HG03469 (cell line): ENCODE results near the gene KCNC2.

Experiments
- ATAC-seq: cut with Tn5 transposase; IDR thresholded peaks from one replicate; pipeline ENCODE4 v1.9.1; 2021; ENCODE audit warnings: mild to moderate bottlenecking, moderate library complexity, moderate number of reproducible peaks; ENCODE audit not compliant: unreplicated experiment

Gene KCNC2

DNA sequence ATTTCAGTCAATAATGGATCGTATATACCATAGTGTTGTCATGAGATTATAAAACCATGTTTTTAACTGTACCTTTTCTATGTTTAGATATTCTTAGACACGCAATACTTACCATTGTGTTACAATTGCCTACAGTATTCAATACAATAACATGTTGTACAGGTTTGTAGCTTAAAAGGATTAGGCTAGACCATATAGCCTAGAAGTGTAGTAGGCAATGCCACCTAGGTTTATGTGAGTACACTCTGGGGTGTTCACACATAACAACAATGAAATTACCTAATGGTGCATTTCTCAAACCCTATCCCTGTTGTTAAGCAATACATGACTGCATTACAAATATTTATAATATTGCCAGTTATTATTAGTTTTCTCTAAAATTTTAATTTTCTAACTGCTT lies 144.2 kb downstream of the KCNC2 start:
- ATAC-seq = no peak

DNA sequence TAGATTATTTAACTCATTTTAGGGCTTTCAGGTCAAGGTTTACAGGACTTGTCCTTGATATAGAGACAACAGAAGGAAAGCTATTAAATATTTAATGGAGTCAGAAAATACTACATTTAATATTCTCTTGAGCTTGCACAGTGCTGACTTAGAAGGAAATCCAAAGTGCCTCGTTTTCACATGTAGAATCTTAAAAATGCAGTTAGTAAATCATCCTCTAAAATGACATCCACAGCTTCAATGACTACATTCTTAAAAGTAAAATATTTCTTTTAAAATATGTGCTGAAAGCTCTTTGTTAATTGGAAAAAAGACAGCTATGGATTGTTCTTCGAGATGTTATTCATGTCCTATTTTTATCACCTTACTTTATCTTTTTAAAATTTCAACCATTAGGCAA lies 146.9 kb downstream of the KCNC2 start:
- ATAC-seq = no peak

DNA sequence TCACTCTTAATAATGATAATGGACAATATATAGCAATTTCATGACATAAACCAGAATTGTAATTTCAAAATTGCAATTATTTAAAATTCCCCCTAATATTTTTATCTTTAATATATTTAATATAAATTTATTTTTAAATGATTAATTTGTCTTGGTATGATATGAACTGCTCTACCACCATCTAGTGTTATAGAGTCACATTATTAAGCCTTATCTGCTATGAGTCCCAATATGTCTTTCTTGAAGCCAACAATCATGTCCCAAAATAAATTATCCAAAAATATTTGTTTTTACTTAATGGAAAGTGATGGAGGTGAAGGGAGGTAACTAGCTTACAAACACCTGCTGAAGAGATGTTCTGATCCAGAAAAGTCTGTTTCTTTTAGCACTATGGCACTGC lies 151.4 kb downstream of the KCNC2 start:
- ATAC-seq = no peak

DNA sequence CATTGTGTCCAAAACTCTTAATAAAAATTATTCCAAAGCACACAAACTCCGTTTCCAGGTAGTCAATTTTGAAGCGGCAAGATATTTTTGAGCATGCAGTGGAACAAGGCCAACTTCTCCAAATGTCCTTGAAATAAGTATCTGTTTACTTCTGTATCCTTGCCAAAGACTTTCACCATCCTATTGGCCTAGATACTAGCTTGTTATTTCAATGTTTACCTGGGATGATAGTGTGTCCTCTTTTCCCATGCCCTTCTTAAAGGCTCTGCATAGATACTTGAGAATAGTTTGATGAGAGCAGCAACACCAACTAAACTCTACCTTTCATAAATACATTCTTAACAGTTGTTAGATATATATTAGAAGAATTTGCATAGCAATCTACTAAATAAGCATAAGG lies 160.9 kb downstream of the KCNC2 start:
- no peak for ATAC-seq

GRCh38 chr12:75047885-75048525 lies 161.6 kb downstream of the KCNC2 start:
- no peak for ATAC-seq

DNA sequence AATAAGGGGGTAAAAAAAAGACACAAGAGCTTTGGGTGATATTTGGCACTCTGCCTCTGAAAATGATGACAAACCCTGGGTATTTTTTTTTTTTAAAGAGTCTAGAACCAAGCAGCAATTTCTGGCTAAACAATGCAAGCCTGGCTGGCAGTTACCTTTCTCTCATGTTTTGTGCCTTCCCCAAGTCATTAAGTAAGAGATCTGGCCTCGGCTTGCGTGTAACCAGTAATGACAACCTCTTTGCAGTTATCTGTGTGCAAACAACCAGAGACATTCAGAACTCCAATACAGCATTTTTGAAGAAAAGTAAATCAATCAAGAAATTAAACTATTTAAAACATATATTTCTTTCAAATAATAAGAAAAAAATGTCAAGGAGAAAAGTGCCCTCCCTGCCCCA lies 167.5 kb downstream of the KCNC2 start:
- no peak for ATAC-seq

DNA sequence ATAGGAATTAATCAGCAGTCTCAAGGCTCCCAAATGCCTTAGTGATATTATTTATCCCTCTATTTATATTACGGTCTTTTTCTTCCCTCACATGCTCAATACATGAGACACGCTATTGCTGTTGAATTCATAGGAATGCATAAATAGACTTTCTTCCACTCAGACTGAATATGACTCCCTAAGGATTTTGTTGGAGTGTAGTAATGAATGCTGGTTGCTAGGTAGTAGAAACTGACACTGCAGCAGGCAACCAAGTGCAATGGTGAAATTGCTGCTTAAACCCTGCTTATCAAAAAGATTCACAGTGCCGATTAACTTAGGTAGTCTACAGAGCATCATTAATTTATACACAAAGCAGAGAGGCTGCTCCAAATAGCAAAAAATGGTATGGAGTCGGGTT lies 168.2 kb downstream of the KCNC2 start:
- no peak for ATAC-seq

DNA sequence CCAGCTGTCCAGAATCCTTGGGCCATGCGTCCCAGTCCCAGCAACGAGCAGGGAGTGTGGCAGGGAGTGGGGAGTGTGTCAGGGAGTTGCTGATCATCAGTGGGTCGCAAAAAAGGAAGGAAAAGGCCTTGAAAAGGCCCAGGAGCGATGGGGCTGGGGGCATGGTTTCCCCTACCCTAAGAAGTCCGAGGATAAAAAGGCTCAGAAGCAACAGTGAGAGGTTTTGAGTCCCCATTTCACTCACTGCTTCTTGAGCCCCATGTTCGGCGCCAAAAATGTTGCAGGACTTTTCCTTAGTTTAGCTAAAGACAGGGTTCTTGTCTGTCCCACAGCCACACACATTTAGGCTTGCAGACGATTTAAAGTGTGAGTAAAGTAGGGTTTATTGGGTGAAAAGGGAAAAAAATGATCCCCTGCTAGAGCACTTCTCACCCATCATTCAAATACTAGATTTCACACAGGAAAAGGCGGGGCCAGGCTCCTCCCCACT lies 189.5 kb downstream of the KCNC2 start:
- ATAC-seq = no peak

GRCh38 chr12:75011120-75011519 lies 198.5 kb downstream of the KCNC2 start:
- ATAC-seq = no peak

DNA sequence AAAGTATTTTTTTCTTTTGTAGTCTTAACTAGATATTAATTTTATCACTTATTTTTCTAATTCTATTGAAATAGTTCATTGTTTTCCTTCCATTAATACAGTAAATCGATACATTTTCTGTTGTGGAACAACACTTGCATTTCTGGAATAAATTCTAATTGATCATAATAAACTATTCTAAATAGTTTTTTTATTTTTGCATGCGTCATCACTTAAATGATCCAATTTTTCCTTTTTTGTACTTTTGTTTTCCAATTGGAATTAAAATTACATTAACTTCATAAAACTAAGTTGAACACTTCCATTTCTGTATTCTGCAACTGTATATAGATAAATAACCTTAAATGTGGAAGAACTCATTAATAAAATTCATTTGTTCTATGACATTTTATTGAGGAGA lies 202.5 kb downstream of the KCNC2 start:
- ATAC-seq = no peak

DNA sequence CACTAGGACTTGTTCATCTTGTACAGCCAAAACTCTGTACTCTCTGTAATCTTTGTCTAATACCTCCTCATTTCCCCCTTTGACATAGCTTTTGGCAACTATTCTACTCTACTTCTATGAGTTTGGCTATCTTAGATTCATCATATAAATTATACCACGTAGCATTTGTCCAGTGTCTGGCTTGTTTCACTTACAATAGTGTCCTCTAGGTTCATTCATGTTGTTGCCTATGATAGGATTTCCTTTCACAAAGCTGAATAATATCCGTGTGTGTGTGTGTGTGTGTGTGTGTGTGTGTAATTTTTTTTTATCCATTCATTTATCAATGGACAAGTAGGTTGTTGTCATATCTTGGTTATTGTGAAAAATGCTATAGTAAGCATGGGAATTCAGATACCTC lies 209.5 kb downstream of the KCNC2 start:
- ATAC-seq = no peak

GRCh38 chr12:74999474-74999873 lies 210.2 kb downstream of the KCNC2 start:
- ATAC-seq = no peak
